HG03135 (cell line): Measurements from ENCODE around the gene RIF1.

Experiments used
- ATAC-seq: cut with Tn5 transposase; IDR thresholded peaks from one replicate; pipeline ENCODE4 v1.9.1; 2021; ENCODE audit warnings: mild to moderate bottlenecking, moderate library complexity; ENCODE audit not compliant: unreplicated experiment

RIF1 gene

DNA sequence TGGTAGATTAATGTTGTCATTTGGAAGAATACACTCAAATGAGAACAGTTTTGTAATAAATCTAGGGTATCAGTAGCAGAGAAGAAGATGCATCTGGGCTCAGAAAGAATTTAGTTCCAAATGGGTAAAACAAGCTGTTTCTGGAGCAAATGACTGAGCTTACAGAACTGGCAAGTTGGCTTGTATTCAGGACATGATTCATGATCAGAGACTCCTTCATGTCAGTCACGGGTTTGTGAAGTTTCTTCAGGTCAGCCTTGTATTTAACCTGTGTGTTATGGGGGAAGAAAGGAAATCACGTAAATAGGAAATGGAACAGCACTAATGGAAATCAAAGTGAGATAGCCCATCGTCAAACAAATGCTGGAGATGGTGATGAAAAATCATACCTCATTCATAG is 109.1 kb downstream of the RIF1 start:
- ATAC-seq: no peak

DNA sequence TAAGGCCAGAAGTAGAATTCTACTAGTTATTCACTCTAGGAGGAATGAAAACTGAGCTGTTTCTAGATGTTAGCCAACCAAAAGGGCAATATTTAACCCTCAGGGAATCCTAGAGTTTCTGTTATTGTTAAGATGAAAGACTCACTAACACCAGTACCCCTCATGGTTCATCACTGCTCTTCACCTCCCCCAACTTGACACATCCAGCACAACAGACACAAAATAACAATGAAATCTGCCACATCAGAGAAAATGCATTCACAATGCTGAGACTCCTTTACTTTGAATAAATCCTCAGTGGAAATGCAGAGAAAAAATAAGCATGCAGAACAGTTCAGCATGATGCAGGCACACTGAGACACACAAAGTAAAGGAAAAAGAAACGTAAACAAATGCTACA is 111.3 kb downstream of the RIF1 start:
- ATAC-seq: no peak

DNA sequence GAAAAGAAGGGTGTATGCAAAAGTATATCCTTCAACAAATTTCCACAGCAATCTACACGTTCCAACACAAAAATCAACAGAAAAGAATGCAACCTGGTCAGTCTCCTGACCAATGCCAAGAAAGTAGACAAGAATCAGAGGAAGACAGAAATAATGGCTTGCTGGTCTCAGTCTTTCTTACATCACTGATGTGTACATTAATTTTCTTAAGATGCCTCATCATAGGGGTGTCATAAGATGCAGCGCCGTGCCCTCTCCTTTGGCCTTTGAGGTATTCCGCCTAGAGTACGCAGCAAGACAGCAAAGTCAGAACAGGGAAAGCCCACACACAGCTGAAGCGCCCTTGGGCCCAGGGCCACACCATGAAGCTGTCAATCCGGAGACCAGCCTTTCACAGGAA is 112.9 kb downstream of the RIF1 start:
- no peak for ATAC-seq

DNA sequence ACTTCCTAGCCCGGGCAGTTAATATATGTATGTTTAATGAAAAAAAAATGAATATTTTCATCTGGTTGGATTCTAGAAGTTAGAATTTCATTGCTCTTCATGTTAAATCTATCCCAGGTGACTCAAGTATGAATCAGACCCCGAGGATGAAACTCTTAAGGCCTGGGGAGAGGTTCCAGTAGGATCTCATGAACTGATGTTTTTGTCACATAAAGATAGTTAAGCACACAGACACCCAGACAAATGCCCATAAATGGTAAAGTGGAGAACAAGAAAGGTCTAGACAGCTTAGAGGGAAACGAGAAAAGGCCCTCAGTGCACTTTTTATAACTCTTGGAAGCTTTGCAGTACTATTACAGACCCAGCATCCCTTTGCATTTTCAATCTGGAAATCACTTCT is 114.1 kb downstream of the RIF1 start:
- no peak for ATAC-seq

DNA sequence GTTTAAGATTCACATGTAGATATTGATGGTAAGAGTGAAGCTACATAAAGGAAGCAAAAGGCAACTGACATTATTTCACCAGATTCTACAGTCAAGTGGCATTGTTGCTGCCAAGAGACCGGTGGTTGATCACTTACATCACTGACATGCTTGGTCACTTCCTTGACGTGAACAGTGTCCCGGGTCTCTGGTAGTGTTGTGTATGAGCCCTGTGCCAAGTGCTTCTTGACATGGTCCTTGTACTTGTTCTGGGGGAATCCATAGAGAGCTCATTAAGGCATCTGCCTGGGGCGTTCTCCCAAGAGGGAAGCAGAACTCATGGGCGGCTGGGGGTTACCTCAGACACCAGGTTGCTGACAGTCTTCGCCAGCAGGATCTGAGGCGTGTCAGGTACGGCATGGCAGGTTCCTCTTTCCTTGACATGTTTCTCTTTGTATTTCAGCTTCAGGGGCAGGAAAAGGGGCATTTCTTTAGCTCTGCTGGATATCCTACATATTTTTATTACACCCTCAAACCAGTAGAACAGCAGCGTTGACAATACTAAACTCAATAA is 116.2 kb downstream of the RIF1 start:
- no peak for ATAC-seq

DNA sequence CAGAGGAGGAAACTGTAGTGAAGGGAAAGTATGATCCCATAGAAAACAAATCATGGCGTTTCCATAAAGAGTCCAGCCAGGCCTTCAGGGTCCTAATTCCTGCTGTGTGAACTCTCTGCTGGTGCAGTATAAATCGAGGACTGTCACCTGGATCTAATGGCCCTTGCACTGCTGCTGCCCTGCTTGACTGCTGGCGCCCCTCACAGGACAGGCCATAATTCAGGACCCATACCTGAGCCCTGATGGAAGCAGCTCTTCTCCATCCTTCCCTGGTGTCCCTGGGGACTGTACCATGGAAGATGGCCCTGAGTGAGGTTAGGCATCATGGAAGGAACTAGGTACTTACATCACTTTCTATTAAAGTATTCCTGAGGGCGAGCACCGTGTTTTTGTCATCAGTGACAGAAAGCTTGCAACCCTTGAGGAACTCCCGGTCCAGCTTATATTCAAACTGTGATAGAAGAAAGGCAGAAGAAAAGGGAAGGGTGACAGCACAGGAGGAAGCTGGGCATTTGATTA is 116.9 kb downstream of the RIF1 start:
- no peak for ATAC-seq
